ENCODE measurements around the gene PTX3. TPM values are rescaled to one million over a fixed set of nuclear protein-coding genes. Genes with fewer than 3 reads are reported as not detected.

The PTX3 gene
- total RNA-seq, 1 donor from 2014 or later: 618 TPM

GRCh38 chr3:157420606-157421130, 16.0 kb upstream of the PTX3 start:
- no peak for DNase-seq (ENCODE audit: low spot score)

- no peak for DNase-seq (ENCODE audit: low spot score)
Measured at GRCh38 chr3:157423337-157423736, 13.3 kb upstream of the PTX3 start.

GRCh38 chr3:157427901-157428300, 8.7 kb upstream of the PTX3 start:
- no peak for DNase-seq (ENCODE audit: low spot score)

- DNase-seq (ENCODE audit: low spot score): no peak
Measured at GRCh38 chr3:157428853-157429252, 7.8 kb upstream of the PTX3 start.

GRCh38 chr3:157429708-157430107, 6.9 kb upstream of the PTX3 start:
- no peak for DNase-seq (ENCODE audit: low spot score)

- no peak for DNase-seq (ENCODE audit: low spot score)
Measured at GRCh38 chr3:157438194-157438730, 1.6 kb downstream of the PTX3 start.

GRCh38 chr3:157441102-157441624, 4.5 kb downstream of the PTX3 start:
- no peak for DNase-seq (ENCODE audit: low spot score)

- DNase-seq (ENCODE audit: low spot score): no peak
Measured at GRCh38 chr3:157442729-157443128, 6.1 kb downstream of the PTX3 start.

- DNase-seq (ENCODE audit: low spot score): no peak
Measured at GRCh38 chr3:157443905-157444796, 7.5 kb downstream of the PTX3 start.

- DNase-seq (ENCODE audit: low spot score): no peak
Measured at GRCh38 chr3:157444797-157445184, 8.1 kb downstream of the PTX3 start.

- DNase-seq (ENCODE audit: low spot score): no peak
Measured at GRCh38 chr3:157445857-157446256, 9.2 kb downstream of the PTX3 start.

GRCh38 chr3:157447026-157447694, 10.5 kb downstream of the PTX3 start:
- no peak for DNase-seq (ENCODE audit: low spot score)

GRCh38 chr3:157452097-157452496, 15.4 kb downstream of the PTX3 start:
- no peak for DNase-seq (ENCODE audit: low spot score)

- no peak for DNase-seq (ENCODE audit: low spot score)
Measured at GRCh38 chr3:157453824-157454223, 17.2 kb downstream of the PTX3 start.

GRCh38 chr3:157459706-157460105, 23.1 kb downstream of the PTX3 start:
- no peak for DNase-seq (ENCODE audit: low spot score)

GRCh38 chr3:157460253-157460652, 23.6 kb downstream of the PTX3 start:
- DNase-seq (ENCODE audit: low spot score): no peak

- DNase-seq (ENCODE audit: low spot score): no peak
Measured at GRCh38 chr3:157463816-157464215, 27.2 kb downstream of the PTX3 start.

GRCh38 chr3:157464321-157464720, 27.7 kb downstream of the PTX3 start:
- no peak for DNase-seq (ENCODE audit: low spot score)

GRCh38 chr3:157465741-157466140, 29.1 kb downstream of the PTX3 start:
- DNase-seq (ENCODE audit: low spot score): no peak

GRCh38 chr3:157467200-157467599, 30.6 kb downstream of the PTX3 start:
- no peak for DNase-seq (ENCODE audit: low spot score)

- DNase-seq (ENCODE audit: low spot score): no peak
Measured at GRCh38 chr3:157469561-157470294, 33.1 kb downstream of the PTX3 start.

All from mesenteric fat pad (tissue), 1 donor.